K562 (cell line): Measurements from ENCODE around the gene LTO1. TPM values are rescaled to one million over a fixed set of nuclear protein-coding genes. Genes with fewer than 3 reads are reported as not detected.

Source experiments
- ATAC-seq: fragments of 200-7000 bp; cut with Tn5 transposase; 3 replicates; pipeline ENCODE4 v1.9.1; 2020; ENCODE audit warnings: moderate library complexity
- BruUV-seq: library from RNA; stranded (reverse); fragments of 400-500 nt; replicated peaks from 2 replicates; lab custom pipeline; 2021; lab: Mats Ljungman, UMichigan
- CTCF ChIA-PET: fragments of 300-600 bp; formaldehyde crosslinking; extraction: SDS; loops from one replicate; lab custom pipeline; 2021; ENCODE audit warnings: low intra/inter-chr PET ratio; lab: Yijun Ruan, JAX
- POLR2A ChIA-PET: fragments of 300-600, 350-650 bp; sonication (Branson Sonifier 250); formaldehyde crosslinking; extraction: SDS; loops from one replicate; lab custom pipeline; 2021; ENCODE audit warnings: antibody characterized with exemption, inconsistent platforms; lab: Yijun Ruan, JAX
- DNase-seq, 4 experiments: peaks; one replicate each; pipeline versions ENCODE4 v3.0.0 to v3.0.0-alpha.2; 2011 to 2018; ENCODE audit warnings: low spot score in 3 of 4, mixed read lengths in 3 of 4; ENCODE audit errors: extremely low read depth in 1 of 4
- FAIRE-seq: peaks from 2 replicates; lab custom pipeline; 2011; peaks lifted over from hg19 to GRCh38; lab: Jason Lieb, UNC
- H2AFZ ChIP-seq: 2 replicates; pipeline ENCODE4 v1.6.0; 2011; ENCODE audit warnings: low read depth, low read length, control low read depth, inconsistent platforms
- H3K27ac ChIP-seq: fragments of 200-600 bp; 3 replicates; pipeline ENCODE4 v1.8.0; 2011; ENCODE audit warnings: low read depth, mild to moderate bottlenecking, control low read depth, inconsistent platforms, low read length, moderate library complexity, mixed read lengths; ENCODE audit errors: extremely low read depth
- H3K27me3 ChIP-seq, 2 experiments: fragments of 300-600 bp in 1 of 2; 2 replicates in 1 of 2; 3 replicates in 1 of 2; pipeline versions ENCODE4 v1.6.0 to v1.8.0; 2011; ENCODE audit warnings: inconsistent platforms in 2 of 2, low read length in 2 of 2, mild to moderate bottlenecking in 1 of 2, mixed read lengths in 1 of 2, moderate library complexity in 1 of 2; ENCODE audit not compliant: control insufficient read depth in 2 of 2, insufficient read depth in 2 of 2
- H3K36me3 ChIP-seq: fragments of 300-600 bp; 3 replicates; pipeline ENCODE4 v1.8.0; 2011; ENCODE audit warnings: mild to moderate bottlenecking, low read length, inconsistent platforms; ENCODE audit not compliant: control insufficient read depth, insufficient read depth
- H3K4me1 ChIP-seq, 2 experiments: fragments of 200-600 bp in 1 of 2; replicated peaks in 1 of 2; 2 replicates in 1 of 2; 3 replicates in 1 of 2; pipeline versions ENCODE4 v1.5.1 to v1.8.0; 2011; ENCODE audit warnings: inconsistent platforms in 2 of 2, low read length in 2 of 2, mild to moderate bottlenecking in 1 of 2, mixed read lengths in 1 of 2, moderate library complexity in 1 of 2; ENCODE audit not compliant: control insufficient read depth in 2 of 2, insufficient read depth in 2 of 2
- H3K4me2 ChIP-seq: 2 replicates; pipeline ENCODE4 v1.6.1; 2011; ENCODE audit warnings: low read length, control low read depth, inconsistent platforms, mixed read lengths; ENCODE audit not compliant: insufficient read depth
- H3K4me3 ChIP-seq: fragments of 200-600 bp; sonication (generic), shearing (Covaris generic); 2 replicates; pipeline ENCODE4 v1.5.1; 2016; ENCODE audit warnings: control low read depth, inconsistent platforms
- H3K79me2 ChIP-seq: fragments of 200-600 bp; 3 replicates; pipeline ENCODE4 v1.8.0; 2011; ENCODE audit warnings: low read length, inconsistent platforms; ENCODE audit not compliant: control insufficient read depth, insufficient read depth
- H3K9ac ChIP-seq, 2 experiments: 2 replicates each; pipeline versions ENCODE4 v1.6.0 to v1.6.1; 2011; ENCODE audit warnings: low read depth in 2 of 2, low read length in 2 of 2, control low read depth in 1 of 2, inconsistent platforms in 1 of 2, mild to moderate bottlenecking in 1 of 2, mixed read lengths in 1 of 2; ENCODE audit not compliant: insufficient read depth in 1 of 2
- H3K9me1 ChIP-seq: one replicate; pipeline ENCODE4 v1.6.0; 2011; ENCODE audit warnings: inconsistent platforms, mild to moderate bottlenecking, low read length, moderate library complexity; ENCODE audit not compliant: control insufficient read depth, insufficient read depth
- H3K9me3 ChIP-seq: replicated peaks from 2 replicates; pipeline ENCODE4 v1.5.1; 2011; ENCODE audit warnings: low read depth, low read length, inconsistent platforms; ENCODE audit not compliant: control insufficient read depth, insufficient read depth
- H4K20me1 ChIP-seq: replicated peaks from 2 replicates; pipeline ENCODE4 v1.6.1; 2011; ENCODE audit warnings: low read length, inconsistent platforms, mixed read lengths; ENCODE audit not compliant: control insufficient read depth, insufficient read depth
- ATF2 ChIP-seq: sonication (generic); formaldehyde crosslinking; IDR thresholded peaks from 2 replicates; pipeline ENCODE4 v1.8.1; 2022; ENCODE audit warnings: missing genetic modification reagents
- ATF7 ChIP-seq: fragments of 450-650 bp; IDR thresholded peaks from 2 replicates; pipeline ENCODE4 v1.7.1; 2014; ENCODE audit warnings: mild to moderate bottlenecking, moderate library complexity
- RREB1 ChIP-seq: fragments of 250-450 bp; sonication (Bioruptor Pico); IDR thresholded peaks from 2 replicates; pipeline ENCODE4 v1.4.0; 2020
- TGIF2 ChIP-seq: sonication (generic); formaldehyde crosslinking; IDR thresholded peaks from 2 replicates; pipeline ENCODE4 v1.8.1; 2022; ENCODE audit warnings: mild to moderate bottlenecking, missing genetic modification reagents, moderate library complexity
- ZNF766 ChIP-seq: fragments of 200-800 bp; sonication (Bioruptor generic); conservative IDR thresholded peaks from 2 replicates; pipeline ENCODE4 v1.6.1; 2016; ENCODE audit warnings: missing genetic modification characterization, missing compliant biosample characterization
- WGBS: fragments of 100-300 bp; shearing (Covaris generic); methylation state at CpG from one replicate; pipeline ENCODE4 v1.1.6; 2016; ENCODE audit warnings: low coverage, mixed read lengths; ENCODE audit not compliant: insufficient coverage; ENCODE audit errors: missing lambda C conversion rate; 5-methylcytosine and 5-hydroxymethylcytosine counted together
- in situ Hi-C: fragments of 300-500 bp; cut with MboI; formaldehyde crosslinking; loops from 4 replicates; pipeline ENCODE4 v1.15.0; 2018; ENCODE audit warnings: inconsistent platforms, mixed read lengths
- intact Hi-C: fragments of 100-400 bp; cut with micrococcal nuclease; formaldehyde crosslinking; loops from 2 replicates; pipeline ENCODE4 v1.14.2; 2022
- polyA plus RNA-seq, 8 experiments: library from polyadenylated mRNA; depleted of rRNA in 4 of 8; stranded (reverse) in 5 of 8; unstranded in 3 of 8; fragments of >200 nt; fragmentation: Nextera tagmentation in 2 of 8; fragmentation: Illumina TruSeq in 1 of 8; extraction: Ambion mirVana in 2 of 8; extraction: Trizol in 1 of 8; gene quantifications; 2 replicates each; pipeline versions ENCODE4 v1.2.1 to v1.2.3, GENCODE V29; 2011 to 2014; ENCODE audit warnings: inconsistent platforms in 1 of 8, missing spikeins in 1 of 8
- total RNA-seq, 7 experiments: library from RNA; depleted of rRNA in 6 of 7; stranded (reverse); fragments of >200 nt in 6 of 7; fragmentation: Illumina TruSeq in 2 of 7; extraction: Trizol in 2 of 7; gene quantifications; 2 replicates each; pipeline versions ENCODE4 v1.2.1 to v1.2.3, GENCODE V29; 2011 to 2021; ENCODE audit warnings: low replicate concordance in 1 of 7
- TF ChIP-seq, protein P1 (sequence below): fragments of 250-450 bp; sonication (Bioruptor Pico); IDR thresholded peaks from 2 replicates; pipeline ENCODE4 v1.8.0; 2022; ENCODE audit warnings: inconsistent platforms, mild to moderate bottlenecking, moderate library complexity, borderline replicate concordance

The LTO1 gene
- total and polyA plus RNA-seq, 9 of the 15 experiments (the other 6 are each of a cell fraction or from before 2014, with no cell fraction given) = 2.6 to 43.4 (median 19.1) TPM

- in situ Hi-C loops = loop anchor here (25.0 kb wide), 2 partner anchors 828 to 1028 kb away; partner anchors contain the start of gene CPT1A
- BruUV-seq = no TSS peak
- CTCF ChIA-PET = no interaction called here
- H3K4me2 ChIP-seq = no peak overlapping the region
- H2AFZ ChIP-seq = no peak overlapping the region
- no peak for TF ChIP-seq TGIF2 (CRISPR knock-in tag)
- no peak overlapping the region for H3K4me3 ChIP-seq
- peaks cover 56% of the 10 kb centered on the region for H3K36me3 ChIP-seq
- peaks cover 5% of the 10 kb centered on the region for H4K20me1 ChIP-seq
- H3K27me3 ChIP-seq = no peaks in the 10 kb centered on the region
- intact Hi-C loops = no loop called here
- H3K27ac ChIP-seq = no peak overlapping the region
- DNase-seq = no peak
- no peaks in the 10 kb centered on the region for H3K79me2 ChIP-seq
- H3K4me1 ChIP-seq = peaks cover 4% of the 10 kb centered on the region in 2 experiments; a peak in 4 of 5 replicates
- no peak for FAIRE-seq
- H3K9me1 ChIP-seq = peaks cover 3% of the 10 kb centered on the region
- H3K9me3 ChIP-seq = no peaks in the 10 kb centered on the region
- POLR2A ChIA-PET = no interaction called here
- WGBS = 90% methylated on average over 10 of the region's 11 CpGs
- no peak for ATAC-seq
- H3K9ac ChIP-seq = no peak overlapping the region
Observed at GRCh38 chr11:69665669-69666068, 9.5 kb downstream of the LTO1 start.

- no peak overlapping the region for H3K27ac ChIP-seq
- no peak overlapping the region for H2AFZ ChIP-seq
- in situ Hi-C loops (loop anchor here (25.0 kb wide), 2 partner anchors 828 to 1028 kb away; partner anchors contain the start of gene CPT1A), intact Hi-C loops (no loop called here)
- BruUV-seq = no TSS peak
- ATAC-seq = no peak
- H3K27me3 ChIP-seq = no peaks in the 10 kb centered on the region
- POLR2A ChIA-PET = no interaction called here
- no peaks in the 10 kb centered on the region for H3K9me3 ChIP-seq
- no peak overlapping the region for H3K9ac ChIP-seq
- peaks cover 3% of the 10 kb centered on the region for H3K9me1 ChIP-seq
- DNase-seq = no peak
- FAIRE-seq = no peak
- CTCF ChIA-PET = no interaction called here
- H3K36me3 ChIP-seq = peaks cover 49% of the 10 kb centered on the region
- H3K4me3 ChIP-seq = no peak overlapping the region
- 93% methylated on average over 7 of the region's 8 CpGs for WGBS
- H3K4me1 ChIP-seq = peaks cover 0 to 4% of the 10 kb centered on the region in 2 experiments; a peak in 2 of 5 replicates
- no peaks in the 10 kb centered on the region for H3K79me2 ChIP-seq
- H4K20me1 ChIP-seq = peaks cover 5% of the 10 kb centered on the region
- no peak overlapping the region for H3K4me2 ChIP-seq
- TF ChIP-seq ATF2 (no peak), ZNF766 (no peak), RREB1 (CRISPR knock-in tag) (no peak), ATF7 (no peak)
- TF ChIP-seq, protein P1, sequence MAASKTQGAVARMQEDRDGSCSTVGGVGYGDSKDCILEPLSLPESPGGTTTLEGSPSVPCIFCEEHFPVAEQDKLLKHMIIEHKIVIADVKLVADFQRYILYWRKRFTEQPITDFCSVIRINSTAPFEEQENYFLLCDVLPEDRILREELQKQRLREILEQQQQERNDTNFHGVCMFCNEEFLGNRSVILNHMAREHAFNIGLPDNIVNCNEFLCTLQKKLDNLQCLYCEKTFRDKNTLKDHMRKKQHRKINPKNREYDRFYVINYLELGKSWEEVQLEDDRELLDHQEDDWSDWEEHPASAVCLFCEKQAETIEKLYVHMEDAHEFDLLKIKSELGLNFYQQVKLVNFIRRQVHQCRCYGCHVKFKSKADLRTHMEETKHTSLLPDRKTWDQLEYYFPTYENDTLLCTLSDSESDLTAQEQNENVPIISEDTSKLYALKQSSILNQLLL (CRISPR knock-in tag) = no peak
Observed at GRCh38 chr11:69664901-69665300, 10.3 kb downstream of the LTO1 start.
